ENCODE data around the gene PCYT1A. TPM values are rescaled to one million over a fixed set of nuclear protein-coding genes. Genes with fewer than 3 reads are reported as not detected.
A peak's percentile ranks its signal among the peaks of the same experiment; 100 is the strongest.

Gene PCYT1A
- total and polyA plus RNA-seq, 5 donors = 34.8 to 87.7 (median 85.5) TPM

GRCh38 chr3:196236223-196236622 lies 51.3 kb downstream of the PCYT1A start:
- Histone ChIP-seq H3K27me3 (ENCODE audit: control insufficient read depth, insufficient read depth) (no peaks in the 10 kb centered on the region), H3K9me3 (ENCODE audit: control insufficient read depth, low read length) (no peaks in the 10 kb centered on the region), H3K27ac (ENCODE audit: low read length) (no peak overlapping the region), H3K4me1 (ENCODE audit: control insufficient read depth, insufficient read depth, low read length) (no peaks in the 10 kb centered on the region), H3K4me3 (ENCODE audit: low read length) (no peak overlapping the region)
- intact Hi-C loops (cut with DNase I) = no loop called here
- DNase-seq (no peak), ATAC-seq (no peak)
- WGBS = 89% methylated on average over 8 of the region's 8 CpGs

- no peak for ATAC-seq
- 74% methylated on average over 12 of the region's 12 CpGs for WGBS
- H3K27me3 ChIP-seq (ENCODE audit: control insufficient read depth, insufficient read depth) = no peaks in the 10 kb centered on the region
- DNase-seq = no peak
- H3K4me1 ChIP-seq (ENCODE audit: control insufficient read depth, insufficient read depth, low read length) = no peaks in the 10 kb centered on the region
- H3K4me3 ChIP-seq (ENCODE audit: low read length) = no peak overlapping the region
- no peak overlapping the region for H3K27ac ChIP-seq (ENCODE audit: low read length)
- intact Hi-C loops (cut with DNase I) = no loop called here
- H3K9me3 ChIP-seq (ENCODE audit: control insufficient read depth, low read length) = no peaks in the 10 kb centered on the region
Observed at GRCh38 chr3:196235452-196236122, 51.9 kb downstream of the PCYT1A start.

- Histone ChIP-seq H3K4me3 (ENCODE audit: low read length) (no peak overlapping the region), H3K27me3 (ENCODE audit: control insufficient read depth, insufficient read depth) (no peaks in the 10 kb centered on the region), H3K9me3 (ENCODE audit: control insufficient read depth, low read length) (no peaks in the 10 kb centered on the region), H3K27ac (ENCODE audit: low read length) (no peak overlapping the region), H3K4me1 (ENCODE audit: control insufficient read depth, insufficient read depth, low read length) (peaks cover under 1% of the 10 kb centered on the region)
- WGBS = 92% methylated on average over 8 of the region's 8 CpGs
- ATAC-seq (no peak), DNase-seq (no peak)
- intact Hi-C loops (cut with DNase I) = no loop called here
Observed at GRCh38 chr3:196232882-196233251, 54.7 kb downstream of the PCYT1A start.

GRCh38 chr3:196232154-196232881 lies 55.2 kb downstream of the PCYT1A start:
- 92% methylated on average over 12 of the region's 12 CpGs for WGBS
- no peak overlapping the region for H3K27ac ChIP-seq (ENCODE audit: low read length)

DNA sequence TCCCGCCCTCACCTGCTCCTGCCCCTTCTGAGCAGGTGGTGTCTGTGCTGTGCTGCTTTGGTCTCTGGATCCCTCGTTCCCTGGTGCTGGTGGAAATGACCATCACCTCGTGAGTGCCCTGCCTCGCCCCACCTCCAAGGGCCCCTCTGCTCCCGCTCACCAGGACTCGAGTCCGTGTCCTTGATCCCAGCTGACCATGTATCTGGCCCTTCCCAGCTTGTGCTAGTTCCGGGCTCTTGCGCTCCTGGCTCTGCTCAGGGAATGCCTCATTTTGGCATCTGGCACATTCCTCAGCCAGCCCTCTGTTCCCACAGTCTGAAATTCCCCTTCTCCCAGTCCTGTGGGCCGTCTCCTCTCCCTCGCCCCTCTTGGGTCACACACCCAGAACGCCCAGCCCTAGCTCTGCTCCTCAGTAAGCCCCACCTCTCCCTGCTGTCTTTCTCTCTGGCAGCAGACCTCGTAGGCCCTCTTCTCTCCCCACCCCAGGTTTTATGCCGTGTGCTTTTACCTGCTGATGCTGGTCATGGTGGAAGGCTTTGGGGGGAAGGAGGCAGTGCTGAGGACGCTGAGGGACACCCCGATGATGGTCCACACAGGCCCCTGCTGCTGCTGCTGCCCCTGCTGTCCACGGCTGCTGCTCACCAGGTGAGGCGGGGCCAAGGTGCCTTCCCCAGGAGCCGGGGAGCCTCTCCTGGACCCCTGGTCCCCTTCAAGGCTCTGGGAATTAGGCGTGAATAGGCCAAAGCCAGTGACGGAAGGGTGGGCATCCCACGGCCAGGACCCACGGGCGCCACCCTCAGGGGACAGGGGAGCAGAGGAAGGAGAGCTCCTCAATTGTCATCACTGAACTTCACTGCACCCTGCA lies 59.7 kb downstream of the PCYT1A start:
- Histone ChIP-seq H3K4me3 (ENCODE audit: low read length) (no peak overlapping the region), H3K9me3 (ENCODE audit: control insufficient read depth, low read length) (no peaks in the 10 kb centered on the region), H3K27ac (ENCODE audit: low read length) (no peak overlapping the region), H3K27me3 (ENCODE audit: control insufficient read depth, insufficient read depth) (no peaks in the 10 kb centered on the region), H3K4me1 (ENCODE audit: control insufficient read depth, insufficient read depth, low read length) (peaks cover 3% of the 10 kb centered on the region)
- intact Hi-C loops (cut with DNase I) = no loop called here
- WGBS = 47% methylated on average over 24 of the region's 24 CpGs
- no peak for DNase-seq
- peak; percentile 49 to 66 for ATAC-seq

More at GRCh38 chr3:196232154-196232881, 55.2 kb downstream of the PCYT1A start:
- no peak overlapping the region for H3K4me3 ChIP-seq (ENCODE audit: low read length)
- intact Hi-C loops (cut with DNase I) = no loop called here
- no peaks in the 10 kb centered on the region for H3K27me3 ChIP-seq (ENCODE audit: control insufficient read depth, insufficient read depth)
- H3K4me1 ChIP-seq (ENCODE audit: control insufficient read depth, insufficient read depth, low read length) = peaks cover 3% of the 10 kb centered on the region
- no peaks in the 10 kb centered on the region for H3K9me3 ChIP-seq (ENCODE audit: control insufficient read depth, low read length)
- DNase-seq = no peak
- no peak for ATAC-seq

GRCh38 chr3:196227121-196227561 lies 60.4 kb downstream of the PCYT1A start:
- no peaks in the 10 kb centered on the region for H3K9me3 ChIP-seq (ENCODE audit: control insufficient read depth, low read length)
- H3K27me3 ChIP-seq (ENCODE audit: control insufficient read depth, insufficient read depth) = no peaks in the 10 kb centered on the region
- H3K4me3 ChIP-seq (ENCODE audit: low read length) = no peak overlapping the region
- WGBS = 72% methylated on average over 14 of the region's 14 CpGs
- peaks cover 3% of the 10 kb centered on the region for H3K4me1 ChIP-seq (ENCODE audit: control insufficient read depth, insufficient read depth, low read length)
- no peak overlapping the region for H3K27ac ChIP-seq (ENCODE audit: low read length)
- intact Hi-C loops (cut with DNase I) = no loop called here
- ATAC-seq = peak in 1 of 2 donors; percentile 16
- no peak for DNase-seq

DNA sequence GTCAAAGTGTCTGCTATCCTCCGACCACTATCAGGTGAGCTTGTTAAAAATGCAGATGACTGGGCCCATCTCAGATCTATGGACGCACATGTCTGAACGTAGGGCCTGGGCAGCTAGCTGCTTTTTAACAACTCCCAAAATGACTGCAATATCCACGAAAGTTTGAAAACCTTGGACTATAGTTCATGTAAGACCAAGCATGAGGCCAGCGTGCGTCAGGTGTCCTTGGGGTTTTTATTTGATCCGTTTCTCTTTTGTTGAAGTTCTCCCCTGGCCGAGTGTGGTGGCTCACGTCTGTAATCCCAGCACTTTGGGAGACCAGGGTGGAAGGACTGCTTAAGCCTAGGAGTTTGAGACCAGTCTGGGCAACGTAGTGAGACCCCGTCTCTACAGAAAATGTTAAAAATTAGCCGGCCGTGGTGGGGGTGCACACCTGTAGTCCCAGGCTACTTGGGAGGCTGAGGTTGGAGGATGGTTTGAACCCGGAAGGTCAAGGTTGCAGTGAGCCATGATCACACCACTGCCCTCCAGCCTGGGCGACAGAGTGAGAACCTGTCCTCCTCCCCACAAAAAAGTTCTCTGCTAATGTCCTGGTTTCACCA lies 61.7 kb downstream of the PCYT1A start:
- DNase-seq (no peak), ATAC-seq (no peak)
- Histone ChIP-seq H3K4me1 (ENCODE audit: control insufficient read depth, insufficient read depth, low read length) (peaks cover 3% of the 10 kb centered on the region), H3K9me3 (ENCODE audit: control insufficient read depth, low read length) (no peaks in the 10 kb centered on the region), H3K27me3 (ENCODE audit: control insufficient read depth, insufficient read depth) (no peaks in the 10 kb centered on the region), H3K27ac (ENCODE audit: low read length) (no peak overlapping the region), H3K4me3 (ENCODE audit: low read length) (no peak overlapping the region)
- intact Hi-C loops (cut with DNase I) = no loop called here
- 90% methylated on average over 15 of the region's 15 CpGs for WGBS

DNA sequence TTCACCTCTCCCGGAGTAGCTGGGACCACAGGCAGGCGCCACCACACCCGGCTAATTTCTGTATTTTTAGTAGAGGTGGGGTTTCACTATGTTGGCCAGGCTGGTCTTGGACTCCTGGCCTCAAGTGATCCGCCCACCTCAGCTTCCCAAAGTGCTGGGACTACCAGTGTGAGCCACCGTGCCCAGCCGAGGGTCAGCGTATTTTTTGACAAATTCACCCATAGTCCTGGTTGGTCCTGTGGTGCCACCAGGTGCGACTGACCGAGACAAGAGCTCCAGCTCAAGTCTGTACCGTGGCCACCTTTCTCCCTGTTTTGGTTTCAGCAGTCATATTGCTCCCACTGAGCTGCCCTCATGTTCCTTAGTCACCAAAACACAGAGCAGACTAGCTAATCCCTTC lies 62.4 kb downstream of the PCYT1A start:
- Histone ChIP-seq H3K4me3 (ENCODE audit: low read length) (no peak overlapping the region), H3K27ac (ENCODE audit: low read length) (no peak overlapping the region), H3K4me1 (ENCODE audit: control insufficient read depth, insufficient read depth, low read length) (peaks cover 3% of the 10 kb centered on the region), H3K27me3 (ENCODE audit: control insufficient read depth, insufficient read depth) (no peaks in the 10 kb centered on the region), H3K9me3 (ENCODE audit: control insufficient read depth, low read length) (no peaks in the 10 kb centered on the region)
- intact Hi-C loops (cut with DNase I) = no loop called here
- WGBS = 94% methylated on average over 10 of the region's 10 CpGs
- ATAC-seq (no peak), DNase-seq (no peak)

- 66% methylated on average over 19 of the region's 19 CpGs for WGBS
- intact Hi-C loops (cut with DNase I) = no loop called here
- Histone ChIP-seq H3K27ac (ENCODE audit: low read length) (no peak overlapping the region), H3K9me3 (ENCODE audit: control insufficient read depth, low read length) (no peaks in the 10 kb centered on the region), H3K4me1 (ENCODE audit: control insufficient read depth, insufficient read depth, low read length) (peaks cover 3% of the 10 kb centered on the region), H3K4me3 (ENCODE audit: low read length) (no peak overlapping the region), H3K27me3 (ENCODE audit: control insufficient read depth, insufficient read depth) (no peaks in the 10 kb centered on the region)
- DNase-seq (no peak), ATAC-seq (no peak)
Observed at GRCh38 chr3:196222876-196223595, 64.5 kb downstream of the PCYT1A start.

GRCh38 chr3:196220991-196221390 lies 66.5 kb downstream of the PCYT1A start:
- 81% methylated on average over 7 of the region's 7 CpGs for WGBS
- Histone ChIP-seq H3K9me3 (ENCODE audit: control insufficient read depth, low read length) (no peaks in the 10 kb centered on the region), H3K4me1 (ENCODE audit: control insufficient read depth, insufficient read depth, low read length) (no peaks in the 10 kb centered on the region), H3K4me3 (ENCODE audit: low read length) (no peak overlapping the region), H3K27me3 (ENCODE audit: control insufficient read depth, insufficient read depth) (no peaks in the 10 kb centered on the region), H3K27ac (ENCODE audit: low read length) (no peak overlapping the region)
- DNase-seq (no peak), ATAC-seq (no peak)
- intact Hi-C loops (cut with DNase I) = no loop called here

All from right cardiac atrium (tissue), 5 donors.